Panc1 (cell line): ENCODE measurements around the gene GLI1. TPM values are rescaled to one million over a fixed set of nuclear protein-coding genes. Genes with fewer than 3 reads are reported as not detected.

ENCODE experiments used
- ATAC-seq: fragments of 200-7000 bp; cut with Tn5 transposase; 2 replicates; pipeline ENCODE4 v1.9.1; 2020; ENCODE audit warnings: mild to moderate bottlenecking, moderate library complexity
- BruUV-seq: library from RNA; stranded (reverse); fragments of 400-500 nt; replicated peaks from 2 replicates; lab custom pipeline; 2021; lab: Mats Ljungman, UMichigan
- CTCF ChIA-PET: fragments of 300-600 bp; sonication (Branson Sonifier 250); formaldehyde crosslinking; loops from one replicate; lab custom pipeline; 2022; ENCODE audit warnings: antibody characterized with exemption; lab: Charles Lee
- POLR2A ChIA-PET: fragments of 300-600 bp; sonication (Branson Sonifier 250); formaldehyde crosslinking; loops from one replicate; lab custom pipeline; 2022; ENCODE audit warnings: antibody characterized with exemption; lab: Charles Lee
- DNase-seq: peaks from one replicate; pipeline ENCODE4 v3.0.0-alpha.2; 2010; ENCODE audit warnings: low read depth, low spot score
- H3K27ac ChIP-seq: 2 replicates; pipeline ENCODE4 v1.5.1; 2011; ENCODE audit warnings: mild to moderate bottlenecking, low read length, inconsistent platforms
- H3K27me3 ChIP-seq: fragments of 200-500 bp; sonication (Bioruptor generic); 2 replicates; pipeline ENCODE4 v1.6.0; 2014; ENCODE audit warnings: low read length, inconsistent platforms; ENCODE audit not compliant: control insufficient read depth, insufficient read depth
- H3K36me3 ChIP-seq: fragments of 200-500 bp; sonication (Bioruptor generic); 2 replicates; pipeline ENCODE4 v1.5.1; 2014; ENCODE audit warnings: inconsistent platforms, mild to moderate bottlenecking, low read length, moderate library complexity; ENCODE audit not compliant: control insufficient read depth, insufficient read depth
- H3K4me1 ChIP-seq: 2 replicates; pipeline ENCODE4 v1.5.1; 2011; ENCODE audit warnings: inconsistent platforms, mild to moderate bottlenecking, low read length, moderate library complexity; ENCODE audit not compliant: control insufficient read depth, insufficient read depth
- H3K4me3 ChIP-seq, 2 experiments: 2 replicates each; pipeline ENCODE4 v1.5.1; 2011 to 2012; ENCODE audit warnings: low read depth in 2 of 2, low read length in 2 of 2, mild to moderate bottlenecking in 2 of 2, inconsistent platforms in 1 of 2, moderate library complexity in 1 of 2
- H3K9me3 ChIP-seq: fragments of 200-500 bp; sonication (Bioruptor generic); 2 replicates; pipeline ENCODE4 v1.5.1; 2014; ENCODE audit warnings: low read depth, mild to moderate bottlenecking, inconsistent platforms, low read length, moderate library complexity; ENCODE audit not compliant: control insufficient read depth, insufficient read depth
- CTCF ChIP-seq: fragments of 450-650 bp; IDR thresholded peaks from 2 replicates; pipeline ENCODE4 v1.5.1; 2017; ENCODE audit warnings: mild to moderate bottlenecking
- POLR2AphosphoS5 ChIP-seq: IDR thresholded peaks from 2 replicates; pipeline ENCODE4 v1.6.1; 2012; ENCODE audit warnings: mild to moderate bottlenecking, low read depth, low read length, moderate library complexity
- REST ChIP-seq, 2 experiments: IDR thresholded peaks; 2 replicates each; pipeline ENCODE4 v1.6.1; 2011 to 2012; ENCODE audit warnings: low read depth in 2 of 2, control low read depth in 1 of 2, low read length in 1 of 2, mild to moderate bottlenecking in 1 of 2, moderate library complexity in 1 of 2; ENCODE audit not compliant: insufficient read depth in 1 of 2
- SIN3A ChIP-seq: IDR thresholded peaks from 2 replicates; pipeline ENCODE4 v1.6.1; 2012; ENCODE audit warnings: low read depth, mild to moderate bottlenecking, low read length, moderate library complexity, borderline replicate concordance; ENCODE audit not compliant: insufficient read depth
- TCF7L2 ChIP-seq: IDR thresholded peaks from 2 replicates; pipeline ENCODE4 v1.6.1; 2011; ENCODE audit warnings: mild to moderate bottlenecking, low read depth, low read length, inconsistent platforms
- in situ Hi-C: cut with HindIII; loops from 2 replicates; pipeline ENCODE4 v1.10.0; 2016; ENCODE audit warnings: low sequenced_read_pairs, low pct_unique_long_range_greater_than_20kb
- intact Hi-C: fragments of 100-400 bp; cut with micrococcal nuclease; formaldehyde crosslinking; loops from one replicate; pipeline ENCODE4 v1.10.0; 2022; ENCODE audit not compliant: unreplicated experiment
- total RNA-seq: library from RNA; stranded (reverse); gene quantifications from one replicate; pipeline ENCODE4 v1.2.1, GENCODE V29; 2021; ENCODE audit not compliant: unreplicated experiment

The GLI1 gene
- total RNA-seq, 1 experiment from 2014 or later: 6.5 TPM

GRCh38 chr12:57435293-57435692, 24.3 kb upstream of the GLI1 start:
- intact Hi-C loops: no loop called here
- DNase-seq (no peak), ATAC-seq (no peak)
- ChIA-PET CTCF (no interaction called here), POLR2A (interaction anchor here (0.7 kb wide), 1 partner anchor 136 kb away, joined by 6 read pairs; no protein-coding TSS in a partner anchor)
- Histone ChIP-seq H3K27me3 (no peaks in the 10 kb centered on the region), H3K4me1 (peaks cover 6% of the 10 kb centered on the region), H3K4me3 (no peak overlapping the region), H3K9me3 (no peaks in the 10 kb centered on the region), H3K27ac (no peak overlapping the region), H3K36me3 (no peaks in the 10 kb centered on the region)
- in situ Hi-C loops: no loop called here
- TF ChIP-seq CTCF (no peak), TCF7L2 (no peak), POLR2AphosphoS5 (no peak), REST (IDR thresholded peaks at IDR 0.05; ENCODE audit: insufficient read depth in 1 of 2, low read depth in 2 of 2, low read length in 1 of 2) (no peak), SIN3A (no peak)
- no TSS peak for BruUV-seq

- no TSS peak for BruUV-seq
- ATAC-seq: no peak
Measured at GRCh38 chr12:57438400-57438799, 21.2 kb upstream of the GLI1 start.

More at GRCh38 chr12:57438400-57438799, 21.2 kb upstream of the GLI1 start:
- no peaks in the 10 kb centered on the region for H3K36me3 ChIP-seq
- in situ Hi-C loops (no loop called here), intact Hi-C loops (no loop called here)
- H3K4me1 ChIP-seq: no peaks in the 10 kb centered on the region
- ChIA-PET CTCF (no interaction called here), POLR2A (no interaction called here)
- H3K4me3 ChIP-seq: no peak overlapping the region
- H3K27ac ChIP-seq: no peak overlapping the region
- no peaks in the 10 kb centered on the region for H3K27me3 ChIP-seq
- TF ChIP-seq TCF7L2 (no peak), POLR2AphosphoS5 (no peak), CTCF (no peak), SIN3A (no peak), REST (IDR thresholded peaks at IDR 0.05; ENCODE audit: insufficient read depth in 1 of 2, low read depth in 2 of 2, low read length in 1 of 2) (no peak)
- H3K9me3 ChIP-seq: no peaks in the 10 kb centered on the region
- no peak for DNase-seq
